ENCODE data around the gene MPP2.

DNA sequence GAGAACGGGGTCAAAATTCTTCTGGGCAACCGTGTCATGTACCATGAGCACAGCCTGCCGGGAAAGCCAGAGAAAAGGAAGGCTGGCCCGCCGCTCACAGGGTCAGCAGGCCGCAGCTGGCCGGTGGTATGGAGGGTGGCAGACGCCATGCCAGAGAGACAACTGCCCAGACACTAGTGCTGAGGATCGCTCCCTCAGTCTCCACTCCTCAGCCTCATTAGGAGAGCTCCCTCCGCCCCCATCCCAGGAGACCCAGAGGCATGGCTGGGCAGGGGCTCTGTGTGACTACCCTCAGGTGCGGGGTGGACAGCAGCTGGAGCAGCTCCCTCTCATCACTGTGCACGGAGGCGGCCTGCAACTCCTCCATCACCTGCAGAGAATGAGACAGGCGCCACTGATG, 77.6 kb downstream of the MPP2 start:
- TF ChIP-seq BHLHE40 (IDR thresholded peaks at IDR 0.05; ENCODE audit: borderline replicate concordance), result no peak
- no peak for TF ChIP-seq FOXA1 (IDR thresholded peaks at IDR 0.05)
- TF ChIP-seq ARNT (IDR thresholded peaks at IDR 0.05), result no peak
- no peak for TF ChIP-seq FOXM1 (IDR thresholded peaks at IDR 0.05; ENCODE audit: borderline replicate concordance)
- no peak for TF ChIP-seq TARDBP (IDR thresholded peaks at IDR 0.05)
- TF ChIP-seq CTBP1 (IDR thresholded peaks at IDR 0.05; ENCODE audit: borderline replicate concordance), result no peak
- no peak for TF ChIP-seq L3MBTL2 (conservative IDR thresholded peaks at IDR 0.05)
- no peak for TF ChIP-seq FOXK2 (IDR thresholded peaks at IDR 0.05)
- no peak for TF ChIP-seq SP1 (IDR thresholded peaks at IDR 0.05)
- TF ChIP-seq ZNF384 (IDR thresholded peaks at IDR 0.05), result no peak
- no peak for TF ChIP-seq SUZ12 (IDR thresholded peaks at IDR 0.05)
- no peak for TF ChIP-seq HDGF (IDR thresholded peaks at IDR 0.05; ENCODE audit: borderline replicate concordance)

All from HEK293T (cell line).